BLaER1 treated with 17β-estradiol and CSF1 and Interleukin-3, amounts not matched to agents 10 nM and 100 nM (cell line): ENCODE data around the gene ANKH.
"Not testable (repeated sequence)": the region's sequence is repeated elsewhere in the genome, so short reads cannot be mapped to it uniquely, and the experiment has no call there.

ENCODE experiments used
- H3K27ac ChIP-seq, 11 experiments: shearing (Covaris generic); formaldehyde crosslinking; 2 replicates each; pipeline ENCODE4 v1.8.1; 2022
- H3K27me3 ChIP-seq, 11 experiments: shearing (Covaris generic); formaldehyde crosslinking; 2 replicates each; pipeline ENCODE4 v1.8.1; 2022
- H3K36me3 ChIP-seq, 11 experiments: shearing (Covaris generic); formaldehyde crosslinking; 2 replicates each; pipeline ENCODE4 v1.8.1; 2022
- H3K4me1 ChIP-seq, 10 experiments: shearing (Covaris generic); formaldehyde crosslinking; 2 replicates each; pipeline ENCODE4 v1.8.1; 2022
- H3K4me2 ChIP-seq, 11 experiments: shearing (Covaris generic); formaldehyde crosslinking; 2 replicates each; pipeline ENCODE4 v1.8.1; 2022
- H3K4me3 ChIP-seq, 10 experiments: shearing (Covaris generic); formaldehyde crosslinking; 2 replicates each; pipeline ENCODE4 v1.8.1; 2022
- H3K9ac ChIP-seq, 11 experiments: shearing (Covaris generic); formaldehyde crosslinking; 2 replicates each; pipeline ENCODE4 v1.8.1; 2022
- H3K9me3 ChIP-seq, 11 experiments: shearing (Covaris generic); formaldehyde crosslinking; replicated peaks in 1 of 11; 2 replicates each; pipeline ENCODE4 v1.8.1; 2022
- H4K20me1 ChIP-seq, 11 experiments: shearing (Covaris generic); formaldehyde crosslinking; 2 replicates each; pipeline ENCODE4 v1.8.1; 2022
- Cebpa-rat ChIP-seq, 11 experiments: shearing (Covaris generic); IDR thresholded peaks; 2 replicates each; pipeline ENCODE4 v1.8.1; 2022

Gene ANKH

GRCh38 chr5:14807471-14807870 is 64.1 kb downstream of the ANKH start:
- Histone ChIP-seq H3K27me3 (no peaks in the 10 kb centered on the region), H4K20me1 (peaks cover 0 to 12% (median 0%) of the 10 kb centered on the region in 11 experiments; a peak in 4 of 22 replicates), H3K4me3 (no peak overlapping the region), H3K36me3 (peaks cover 3 to 32% (median 27%) of the 10 kb centered on the region in 11 experiments; a peak in 17 of 22 replicates), H3K4me1 (peaks cover 31 to 59% (median 38%) of the 10 kb centered on the region in 10 experiments), H3K9ac (no peak overlapping the region), H3K4me2 (peak overlapping the region in 4 of 11 experiments; percentile 10 to 41 (median 30); a peak in 2 of 22 replicates), H3K9me3 (no peaks in the 10 kb centered on the region; a peak in 1 of 22 replicates), H3K27ac (peak overlapping the region in 3 of 11 experiments; percentile 1 to 35 (median 35); a peak in 2 of 22 replicates)
- no peak for TF ChIP-seq Cebpa-rat (IDR thresholded peaks at IDR 0.05)

DNA sequence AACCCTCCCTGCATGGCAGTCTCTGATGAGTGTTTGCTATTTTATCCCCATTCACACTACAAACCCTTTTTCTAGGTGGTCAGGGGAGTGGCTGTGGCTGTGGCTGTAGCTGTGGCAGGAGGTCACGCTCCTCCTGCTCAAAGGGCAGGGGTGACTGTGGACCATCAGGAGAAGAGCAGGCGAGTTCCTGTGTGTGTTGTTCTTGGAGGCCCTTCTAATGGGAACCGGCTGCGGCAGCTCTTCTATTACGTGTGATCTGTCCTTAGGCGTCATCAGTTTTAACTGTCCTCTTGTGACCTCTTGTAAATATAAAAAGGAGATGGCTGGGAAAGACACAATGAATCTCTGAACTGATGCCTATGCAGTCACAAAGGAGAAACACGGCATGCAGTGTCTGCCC is 65.1 kb downstream of the ANKH start:
- Histone ChIP-seq H4K20me1 (peaks cover 0 to 20% (median 0%) of the 10 kb centered on the region in 11 experiments; a peak in 4 of 22 replicates), H3K27ac (peak overlapping the region in 4 of 11 experiments; percentile 11 to 35 (median 26); a peak in 6 of 22 replicates), H3K4me3 (no peak overlapping the region), H3K9ac (no peak overlapping the region), H3K4me2 (peak overlapping the region in 3 of 11 experiments; percentile 18 to 45 (median 41); a peak in 5 of 22 replicates), H3K9me3 (no peaks in the 10 kb centered on the region; a peak in 1 of 22 replicates), H3K4me1 (peaks cover 30 to 59% (median 38%) of the 10 kb centered on the region in 10 experiments), H3K36me3 (peaks cover 3 to 37% (median 29%) of the 10 kb centered on the region in 11 experiments; a peak in 17 of 22 replicates), H3K27me3 (no peaks in the 10 kb centered on the region)
- TF ChIP-seq Cebpa-rat (IDR thresholded peaks at IDR 0.05) = no peak

GRCh38 chr5:14802541-14802940 is 69.0 kb downstream of the ANKH start:
- Histone ChIP-seq H3K36me3 (peaks cover 8 to 71% (median 47%) of the 10 kb centered on the region in 11 experiments; a peak in 18 of 22 replicates), H3K4me1 (peaks cover 9 to 31% (median 17%) of the 10 kb centered on the region in 10 experiments; a peak in 19 of 20 replicates), H3K27me3 (no peaks in the 10 kb centered on the region), H3K4me2 (peak overlapping the region in 8 of 11 experiments; percentile 14 to 43 (median 18); a peak in 7 of 22 replicates), H3K4me3 (no peak overlapping the region), H3K9ac (no peak overlapping the region), H4K20me1 (peaks cover 0 to 20% (median 0%) of the 10 kb centered on the region in 11 experiments; a peak in 4 of 22 replicates), H3K27ac (no peak overlapping the region; a peak in 1 of 22 replicates), H3K9me3 (peaks cover 0 to 9% (median 0%) of the 10 kb centered on the region in 11 experiments; a peak in 4 of 22 replicates)
- TF ChIP-seq Cebpa-rat (IDR thresholded peaks at IDR 0.05) = no peak

- peaks cover 0 to 20% (median 0%) of the 10 kb centered on the region in 11 experiments; a peak in 4 of 22 replicates for H4K20me1 ChIP-seq
- peak overlapping the region; percentile 14 to 43 (median 24); a peak in 17 of 22 replicates for H3K4me2 ChIP-seq
Observed at GRCh38 chr5:14801792-14802191, 69.8 kb downstream of the ANKH start.

DNA sequence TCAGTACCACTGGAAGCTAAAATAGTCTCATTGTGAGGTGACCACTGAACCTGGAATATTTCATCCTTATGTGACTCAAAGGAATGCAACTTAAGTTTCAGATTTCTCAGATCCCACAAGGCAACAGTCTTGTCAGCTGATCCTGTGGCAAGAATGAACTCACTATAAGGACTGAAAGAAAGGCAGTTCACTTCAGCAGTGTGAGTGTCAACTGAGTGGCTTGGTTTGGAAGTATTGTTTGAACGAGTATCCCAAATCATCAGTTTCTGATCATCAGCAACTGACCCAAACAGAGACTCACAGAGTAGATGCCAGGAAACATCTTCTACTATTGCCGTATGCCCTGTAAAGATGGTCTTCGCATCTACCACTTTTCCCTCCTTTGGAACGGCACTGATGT is 74.2 kb downstream of the ANKH start:
- Histone ChIP-seq H4K20me1 (peaks cover 0 to 29% (median 0%) of the 10 kb centered on the region in 11 experiments; a peak in 6 of 22 replicates), H3K9me3 (peaks cover 0 to 11% (median 0%) of the 10 kb centered on the region in 11 experiments; a peak in 3 of 22 replicates), H3K36me3 (peaks cover 10 to 75% (median 38%) of the 10 kb centered on the region in 11 experiments; a peak in 21 of 22 replicates), H3K4me1 (peaks cover 9 to 17% (median 10%) of the 10 kb centered on the region in 10 experiments)
- H3K9ac ChIP-seq, H3K4me3 ChIP-seq, H3K27me3 ChIP-seq, H3K4me2 ChIP-seq, H3K27ac ChIP-seq: not testable (repeated sequence)

More at GRCh38 chr5:14801792-14802191, 69.8 kb downstream of the ANKH start:
- peaks cover 0 to 11% (median 0%) of the 10 kb centered on the region in 11 experiments; a peak in 4 of 22 replicates for H3K9me3 ChIP-seq
- no peak overlapping the region; a peak in 1 of 22 replicates for H3K27ac ChIP-seq
- H3K36me3 ChIP-seq = peaks cover 8 to 71% (median 46%) of the 10 kb centered on the region in 11 experiments; a peak in 18 of 22 replicates
- H3K9ac ChIP-seq = no peak overlapping the region
- no peak for TF ChIP-seq Cebpa-rat (IDR thresholded peaks at IDR 0.05)
- no peak overlapping the region for H3K4me3 ChIP-seq
- H3K27me3 ChIP-seq = no peaks in the 10 kb centered on the region
- peaks cover 9 to 24% (median 13%) of the 10 kb centered on the region in 10 experiments; a peak in 19 of 20 replicates for H3K4me1 ChIP-seq

DNA sequence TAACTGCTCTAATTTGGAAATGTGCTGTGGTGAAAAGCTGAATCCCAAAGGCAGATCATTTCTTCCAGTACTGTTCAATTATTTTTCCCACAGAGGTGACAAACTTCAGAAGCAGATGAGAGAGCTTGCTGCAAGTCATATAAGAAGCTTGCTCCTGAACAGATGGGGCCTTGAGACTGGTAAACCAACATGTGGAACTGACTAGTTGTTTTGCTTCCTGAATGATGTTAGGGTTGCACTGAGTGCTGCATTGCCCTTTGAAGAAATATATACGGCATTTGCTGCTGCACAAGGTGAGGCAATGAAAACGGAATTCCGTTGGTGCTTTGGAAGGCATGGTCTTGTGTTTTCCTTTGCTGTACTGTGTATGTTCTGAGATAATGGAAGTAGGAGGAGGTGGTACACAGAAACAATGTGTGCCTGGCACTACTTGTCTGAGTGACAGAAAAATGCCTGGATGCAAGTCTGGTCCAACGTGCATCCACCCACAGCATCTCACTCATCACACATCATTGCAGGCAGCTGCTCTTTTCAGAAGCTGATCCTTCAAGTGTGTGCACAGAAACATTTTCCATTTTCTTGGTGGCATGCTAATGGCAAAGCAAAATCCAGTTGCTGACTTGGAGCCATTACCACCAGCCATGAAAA is 76.9 kb downstream of the ANKH start:
- no peak overlapping the region for H3K4me3 ChIP-seq
- peaks cover 0 to 37% (median 2%) of the 10 kb centered on the region in 11 experiments; a peak in 9 of 22 replicates for H4K20me1 ChIP-seq
- peak overlapping the region in 3 of 11 experiments; percentile 6 to 12 (median 7); a peak in 2 of 22 replicates for H3K4me2 ChIP-seq
- no peak overlapping the region for H3K9ac ChIP-seq
- H3K27me3 ChIP-seq = no peaks in the 10 kb centered on the region
- peaks cover 7 to 20% (median 16%) of the 10 kb centered on the region in 10 experiments; a peak in 19 of 20 replicates for H3K4me1 ChIP-seq
- H3K36me3 ChIP-seq = peaks cover 18 to 64% (median 45%) of the 10 kb centered on the region in 11 experiments; a peak in 20 of 22 replicates
- H3K9me3 ChIP-seq = peaks cover 0 to 16% (median 0%) of the 10 kb centered on the region in 11 experiments; a peak in 4 of 22 replicates
- no peak overlapping the region for H3K27ac ChIP-seq
- TF ChIP-seq Cebpa-rat (IDR thresholded peaks at IDR 0.05) = no peak

- H3K4me1 ChIP-seq = peaks cover 7 to 21% (median 16%) of the 10 kb centered on the region in 10 experiments; a peak in 19 of 20 replicates
- H3K27me3 ChIP-seq = no peaks in the 10 kb centered on the region
- no peak for TF ChIP-seq Cebpa-rat (IDR thresholded peaks at IDR 0.05)
- H4K20me1 ChIP-seq = peaks cover 0 to 40% (median 2%) of the 10 kb centered on the region in 11 experiments; a peak in 9 of 22 replicates
- H3K36me3 ChIP-seq = peaks cover 18 to 60% (median 43%) of the 10 kb centered on the region in 11 experiments; a peak in 20 of 22 replicates
- no peak overlapping the region for H3K4me2 ChIP-seq
- peaks cover 0 to 16% (median 0%) of the 10 kb centered on the region in 11 experiments; a peak in 4 of 22 replicates for H3K9me3 ChIP-seq
- H3K9ac ChIP-seq = no peak overlapping the region
- no peak overlapping the region for H3K27ac ChIP-seq
- H3K4me3 ChIP-seq = no peak overlapping the region
Observed at GRCh38 chr5:14793851-14794250, 77.7 kb downstream of the ANKH start.

- Histone ChIP-seq H3K27ac (no peak overlapping the region), H3K36me3 (peaks cover 8 to 63% (median 31%) of the 10 kb centered on the region in 11 experiments; a peak in 16 of 22 replicates), H4K20me1 (peaks cover 0 to 55% (median 2%) of the 10 kb centered on the region in 11 experiments; a peak in 9 of 22 replicates), H3K9ac (no peak overlapping the region), H3K4me2 (peak overlapping the region in 10 of 11 experiments; percentile 15 to 62 (median 34); a peak in 15 of 22 replicates), H3K4me3 (no peak overlapping the region), H3K4me1 (peaks cover 8 to 31% (median 18%) of the 10 kb centered on the region in 10 experiments; a peak in 19 of 20 replicates), H3K9me3 (peaks cover 0 to 7% (median 0%) of the 10 kb centered on the region in 11 experiments; a peak in 1 of 22 replicates), H3K27me3 (no peaks in the 10 kb centered on the region)
- no peak for TF ChIP-seq Cebpa-rat (IDR thresholded peaks at IDR 0.05)
Observed at GRCh38 chr5:14790911-14791310, 80.7 kb downstream of the ANKH start.
